GM19099 (cell line): Measurements from ENCODE around the gene TFB1M.

Experiments used
- POLR2A ChIP-seq: IDR thresholded peaks from 3 replicates; pipeline ENCODE4 v1.6.1; 2011; ENCODE audit warnings: low read depth; ENCODE audit not compliant: insufficient read length; ENCODE audit errors: extremely low read depth

TFB1M gene

GRCh38 chr6:155274106-155274505 is 40.2 kb downstream of the TFB1M start:
- no peak for TF ChIP-seq POLR2A

GRCh38 chr6:155273431-155273830 is 40.9 kb downstream of the TFB1M start:
- TF ChIP-seq POLR2A: no peak

- no peak for TF ChIP-seq POLR2A
These were observed 41.7 kb downstream of the TFB1M start for GRCh38 chr6:155272353-155273232.

- no peak for TF ChIP-seq POLR2A
These were observed 43.1 kb downstream of the TFB1M start for GRCh38 chr6:155271145-155271544.

GRCh38 chr6:155270561-155271091 is 43.7 kb downstream of the TFB1M start:
- TF ChIP-seq POLR2A: no peak

GRCh38 chr6:155269765-155270164 is 44.5 kb downstream of the TFB1M start:
- no peak for TF ChIP-seq POLR2A

GRCh38 chr6:155267411-155267810 is 46.9 kb downstream of the TFB1M start:
- no peak for TF ChIP-seq POLR2A

- no peak for TF ChIP-seq POLR2A
These were observed 48.3 kb downstream of the TFB1M start for GRCh38 chr6:155265843-155266535.

- TF ChIP-seq POLR2A: no peak
These were observed 49.5 kb downstream of the TFB1M start for GRCh38 chr6:155264693-155265320.

GRCh38 chr6:155263373-155264063 is 50.8 kb downstream of the TFB1M start, which contains the start of gene CLDN20:
TSS of gene CLDN20 (plus strand) at chr6:155264013. CDS start at chr6:155275720, 11,707 bp downstream.
- TF ChIP-seq POLR2A: no peak

GRCh38 chr6:155262655-155263054 is 51.6 kb downstream of the TFB1M start:
- no peak for TF ChIP-seq POLR2A

- TF ChIP-seq POLR2A: no peak
These were observed 53.0 kb downstream of the TFB1M start for GRCh38 chr6:155261111-155261900.

- TF ChIP-seq POLR2A: no peak
These were observed 53.6 kb downstream of the TFB1M start for GRCh38 chr6:155260686-155261085.

- no peak for TF ChIP-seq POLR2A
These were observed 54.4 kb downstream of the TFB1M start for GRCh38 chr6:155259897-155260296.
